PC-9 (cell line): ENCODE results near the gene TTC4. TPM values are rescaled to one million over a fixed set of nuclear protein-coding genes. Genes with fewer than 3 reads are reported as not detected.
A peak's percentile ranks its signal among the peaks of the same experiment; 100 is the strongest.

Source experiments
- BruUV-seq: library from RNA; stranded (reverse); fragments of 400-500 nt; replicated peaks from 2 replicates; lab custom pipeline; 2021; lab: Mats Ljungman, UMichigan
- CTCF ChIA-PET: fragments of 300-600 bp; sonication (Branson Sonifier 250); formaldehyde crosslinking; loops from one replicate; lab custom pipeline; 2022; ENCODE audit warnings: antibody characterized with exemption; lab: Charles Lee
- POLR2A ChIA-PET: fragments of 300-600 bp; sonication (Branson Sonifier 250); formaldehyde crosslinking; loops from one replicate; lab custom pipeline; 2022; ENCODE audit warnings: antibody characterized with exemption; ENCODE audit not compliant: unreplicated experiment; lab: Charles Lee
- DNase-seq, 2 experiments: peaks; one replicate each; pipeline versions ENCODE4 v3.0.0 to v3.0.0-alpha.2; 2015 to 2022; ENCODE audit warnings: mixed read lengths in 1 of 2
- H2AFZ ChIP-seq: fragments of 200-600 bp; sonication (generic); 2 replicates; pipeline ENCODE4 v1.8.1; 2017; ENCODE audit warnings: antibody characterized with exemption
- H3F3A ChIP-seq: fragments of 200-600 bp; sonication (generic); 2 replicates; pipeline ENCODE4 v1.8.1; 2017; ENCODE audit warnings: antibody characterized with exemption, mild to moderate bottlenecking, low read depth; ENCODE audit not compliant: insufficient read depth
- H3K27ac ChIP-seq: fragments of 200-600 bp; sonication (generic); 2 replicates; pipeline ENCODE4 v1.6.1; 2016; ENCODE audit warnings: mixed run types
- H3K27me3 ChIP-seq: fragments of 200-600 bp; sonication (generic); 2 replicates; pipeline ENCODE4 v1.6.1; 2016; ENCODE audit warnings: low read depth, mixed run types; ENCODE audit not compliant: insufficient read depth
- H3K36me3 ChIP-seq: fragments of 200-600 bp; sonication (generic); 2 replicates; pipeline ENCODE4 v1.6.1; 2016; ENCODE audit warnings: low read depth, mixed run types
- H3K4me1 ChIP-seq: fragments of 200-600 bp; sonication (generic); replicated peaks from 2 replicates; pipeline ENCODE4 v1.6.1; 2016; ENCODE audit warnings: mixed run types; ENCODE audit not compliant: insufficient read depth
- H3K4me2 ChIP-seq: fragments of 200-600 bp; sonication (generic); 2 replicates; pipeline ENCODE4 v1.6.1; 2017; ENCODE audit warnings: mixed run types
- H3K4me3 ChIP-seq: fragments of 200-600 bp; sonication (generic); 2 replicates; pipeline ENCODE4 v1.6.1; 2016; ENCODE audit warnings: mixed run types
- H3K79me2 ChIP-seq: fragments of 200-600 bp; sonication (generic); 2 replicates; pipeline ENCODE4 v1.6.1; 2017; ENCODE audit warnings: low read depth, mixed run types
- H3K9me2 ChIP-seq: fragments of 200-600 bp; sonication (generic); 2 replicates; pipeline ENCODE4 v1.8.1; 2017; ENCODE audit warnings: mild to moderate bottlenecking; ENCODE audit not compliant: insufficient read depth
- H3K9me3 ChIP-seq: fragments of 200-600 bp; sonication (generic); 2 replicates; pipeline ENCODE4 v1.8.1; 2016; ENCODE audit warnings: low read depth; ENCODE audit not compliant: insufficient read depth
- H4K20me1 ChIP-seq: fragments of 200-600 bp; sonication (generic); 2 replicates; pipeline ENCODE4 v1.8.1; 2017; ENCODE audit not compliant: insufficient read depth
- CTCF ChIP-seq: fragments of 200-600 bp; sonication (generic); conservative IDR thresholded peaks from 2 replicates; pipeline ENCODE4 v1.6.1; 2017; ENCODE audit warnings: mixed run types, antibody characterized with exemption, mild to moderate bottlenecking, moderate library complexity
- EZH2 ChIP-seq: fragments of 200-600 bp; sonication (generic); IDR thresholded peaks from 2 replicates; pipeline ENCODE4 v1.8.0; 2017; ENCODE audit warnings: antibody characterized with exemption, low read depth
- intact Hi-C: fragments of 100-400 bp; cut with micrococcal nuclease; formaldehyde crosslinking; loops from one replicate; pipeline ENCODE4 v1.10.0; 2022; ENCODE audit not compliant: unreplicated experiment
- total RNA-seq: library from RNA; stranded (reverse); gene quantifications from 2 replicates; pipeline ENCODE4 v1.2.3, GENCODE V29; 2021

The TTC4 gene
- total RNA-seq, 1 experiment from 2014 or later, result 31.5 TPM

- TF ChIP-seq EZH2 (no peak), CTCF (no peak)
- H3K27me3 ChIP-seq, result no peaks in the 10 kb centered on the region
- H3K4me3 ChIP-seq, result no peak overlapping the region
- DNase-seq, result no peak
- H4K20me1 ChIP-seq, result no peaks in the 10 kb centered on the region
- H3F3A ChIP-seq, result no peaks in the 10 kb centered on the region; the same call in 1 of the 2 replicates
- intact Hi-C loops, result no loop called here
- no peaks in the 10 kb centered on the region for H3K36me3 ChIP-seq
- no TSS peak for BruUV-seq
- ChIA-PET POLR2A (no interaction called here), CTCF (interaction anchor here (0.7 kb wide), 1 partner anchor 243 kb away, joined by 4 read pairs; no protein-coding TSS in a partner anchor)
- no peak overlapping the region for H3K4me2 ChIP-seq
- no peaks in the 10 kb centered on the region for H3K9me2 ChIP-seq
- H3K4me1 ChIP-seq, result no peaks in the 10 kb centered on the region
- H3K9me3 ChIP-seq, result no peaks in the 10 kb centered on the region
- H2AFZ ChIP-seq, result no peak overlapping the region
- no peak overlapping the region for H3K27ac ChIP-seq
- no peaks in the 10 kb centered on the region for H3K79me2 ChIP-seq
Observed at GRCh38 chr1:54754045-54754444, 38.4 kb downstream of the TTC4 start.

- H3K4me2 ChIP-seq, result no peak overlapping the region
- H3K27ac ChIP-seq, result no peak overlapping the region
- no peak for DNase-seq
- no peaks in the 10 kb centered on the region for H3K9me3 ChIP-seq
- no peak overlapping the region for H3K4me3 ChIP-seq
- no peaks in the 10 kb centered on the region for H3K27me3 ChIP-seq
- ChIA-PET CTCF (no interaction called here), POLR2A (no interaction called here)
- H3K4me1 ChIP-seq, result no peaks in the 10 kb centered on the region
- no peak overlapping the region for H2AFZ ChIP-seq
- no TSS peak for BruUV-seq
- H3K36me3 ChIP-seq, result no peaks in the 10 kb centered on the region
- TF ChIP-seq EZH2, result no peak
- TF ChIP-seq CTCF, result no peak
- no peaks in the 10 kb centered on the region for H3K79me2 ChIP-seq
- H3F3A ChIP-seq, result no peaks in the 10 kb centered on the region; the same call in 1 of the 2 replicates
- H3K9me2 ChIP-seq, result no peaks in the 10 kb centered on the region
- intact Hi-C loops, result no loop called here
- H4K20me1 ChIP-seq, result no peaks in the 10 kb centered on the region
Observed at GRCh38 chr1:54754486-54755285, 39.0 kb downstream of the TTC4 start.

DNA sequence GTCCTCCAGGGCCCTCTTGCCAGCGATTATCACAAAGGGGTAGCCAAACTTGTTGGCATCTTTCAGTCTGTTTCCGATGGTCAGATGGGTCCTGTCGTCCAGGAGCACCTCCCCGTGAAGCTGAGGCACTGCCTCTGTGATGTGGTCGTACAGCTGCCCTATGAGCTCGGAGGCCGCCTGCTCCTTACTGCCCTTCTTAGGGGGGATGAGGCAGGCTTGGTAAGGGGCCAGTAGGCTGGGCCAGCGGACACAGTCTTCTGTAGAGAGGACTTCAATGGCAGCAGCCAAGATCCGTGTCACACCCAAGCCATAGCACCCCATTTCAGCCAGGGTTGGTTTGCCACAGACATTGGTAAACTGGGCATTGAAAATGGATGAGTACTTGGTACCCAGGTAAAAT is 42.2 kb downstream of the TTC4 start:
- Histone ChIP-seq H4K20me1 (no peaks in the 10 kb centered on the region), H3K36me3 (no peaks in the 10 kb centered on the region), H2AFZ (no peak overlapping the region), H3K79me2 (peaks cover 6% of the 10 kb centered on the region), H3K4me1 (no peaks in the 10 kb centered on the region; the same call in 1 of the 2 replicates), H3K27me3 (no peaks in the 10 kb centered on the region), H3K9me2 (no peaks in the 10 kb centered on the region), H3K4me3 (no peak overlapping the region), H3F3A (no peaks in the 10 kb centered on the region; the same call in 1 of the 2 replicates), H3K4me2 (no peak overlapping the region), H3K27ac (no peak overlapping the region), H3K9me3 (no peaks in the 10 kb centered on the region)
- DNase-seq, result no peak
- ChIA-PET CTCF (no interaction called here), POLR2A (no interaction called here)
- TF ChIP-seq CTCF (no peak), EZH2 (no peak)
- intact Hi-C loops, result no loop called here
- BruUV-seq, result TSS peak; percentile 2
